Activated effector memory CD4-positive, alpha-beta T cell treated with Interleukin-2 at 50 U/mL for 16 hours (primary cell): ENCODE results near the gene COL20A1.

ENCODE experiments used
- DNase-seq: peaks from one replicate; pipeline ENCODE4 v3.0.0-alpha.2; 2020

Gene COL20A1

DNA sequence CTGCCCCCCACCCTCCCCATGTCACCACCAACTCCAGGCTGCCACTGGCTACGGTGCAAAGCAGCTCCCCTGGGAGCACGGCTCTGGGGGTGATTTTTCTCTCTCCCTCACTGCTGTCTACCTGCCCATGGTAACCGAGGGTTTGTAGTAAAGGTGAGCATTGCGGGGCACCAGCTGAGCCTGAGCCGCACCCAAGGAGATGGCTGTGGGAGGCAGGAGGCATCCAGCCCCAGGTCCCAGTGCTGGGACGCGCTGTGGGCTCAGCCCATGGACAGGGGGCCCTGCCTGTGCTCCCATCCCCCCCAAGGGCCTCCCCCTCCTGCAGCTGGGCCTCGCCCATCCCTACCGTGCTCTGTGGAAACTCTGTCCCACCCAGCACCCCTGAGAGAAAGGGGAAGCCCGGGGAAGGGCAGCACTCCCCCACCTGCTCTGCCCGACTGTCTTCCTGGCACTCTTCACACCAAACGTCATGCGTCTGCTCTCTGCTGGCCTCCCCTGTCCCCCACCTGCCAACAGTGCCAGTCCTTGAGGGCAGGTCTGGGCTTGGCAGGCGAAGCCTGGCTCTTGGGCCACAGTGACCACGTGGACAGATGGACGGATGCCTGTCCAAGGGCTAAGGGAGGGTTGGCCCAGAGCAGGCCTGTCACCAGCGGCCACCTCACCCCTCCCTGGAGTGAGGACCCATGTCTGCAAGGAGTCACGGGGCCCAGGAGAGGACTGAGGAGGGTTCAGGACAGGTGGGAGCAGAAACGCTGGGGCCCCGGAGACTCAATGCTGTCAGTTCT lies 72.0 kb downstream of the COL20A1 start:
- DNase-seq: no peak

DNA sequence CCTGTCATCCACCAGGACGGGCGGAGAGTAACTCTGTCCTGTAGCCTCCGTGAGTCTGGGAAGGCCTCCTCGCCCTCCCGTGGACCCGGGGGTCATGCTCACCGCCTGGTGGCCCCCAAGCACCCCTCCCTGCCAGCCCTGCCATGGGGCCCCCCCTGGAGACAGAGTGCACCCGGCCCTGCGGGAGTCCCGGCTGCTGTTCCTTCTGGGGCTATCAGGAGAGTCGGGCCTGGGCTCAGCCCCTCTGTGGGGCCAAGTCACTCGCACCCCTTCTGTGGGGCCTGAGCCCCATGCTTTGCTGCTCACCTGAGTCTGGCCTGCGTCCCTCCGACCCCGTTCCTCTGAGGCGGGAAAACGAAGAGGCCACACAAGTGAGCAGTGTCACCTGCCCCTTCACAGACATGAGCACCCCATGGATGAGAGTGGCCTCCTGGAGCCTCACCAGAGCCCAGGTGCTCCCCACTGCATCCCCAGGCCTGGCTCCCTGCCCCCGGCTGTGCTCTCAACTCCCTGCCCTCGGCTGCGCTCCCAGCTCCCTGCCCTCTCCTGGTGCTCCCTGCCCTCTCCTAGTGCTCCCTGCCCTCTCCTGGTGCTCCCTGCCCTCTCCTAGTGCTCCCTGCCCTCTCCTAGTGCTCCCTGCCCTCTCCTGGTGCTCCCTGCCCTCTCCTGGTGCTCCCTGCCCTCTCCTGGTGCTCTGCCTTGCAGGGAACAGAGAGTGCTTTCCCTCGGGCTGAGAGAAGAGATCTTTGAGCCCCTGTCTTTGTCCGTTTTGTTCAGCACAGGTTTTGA lies 72.8 kb downstream of the COL20A1 start:
- DNase-seq: no peak

DNA sequence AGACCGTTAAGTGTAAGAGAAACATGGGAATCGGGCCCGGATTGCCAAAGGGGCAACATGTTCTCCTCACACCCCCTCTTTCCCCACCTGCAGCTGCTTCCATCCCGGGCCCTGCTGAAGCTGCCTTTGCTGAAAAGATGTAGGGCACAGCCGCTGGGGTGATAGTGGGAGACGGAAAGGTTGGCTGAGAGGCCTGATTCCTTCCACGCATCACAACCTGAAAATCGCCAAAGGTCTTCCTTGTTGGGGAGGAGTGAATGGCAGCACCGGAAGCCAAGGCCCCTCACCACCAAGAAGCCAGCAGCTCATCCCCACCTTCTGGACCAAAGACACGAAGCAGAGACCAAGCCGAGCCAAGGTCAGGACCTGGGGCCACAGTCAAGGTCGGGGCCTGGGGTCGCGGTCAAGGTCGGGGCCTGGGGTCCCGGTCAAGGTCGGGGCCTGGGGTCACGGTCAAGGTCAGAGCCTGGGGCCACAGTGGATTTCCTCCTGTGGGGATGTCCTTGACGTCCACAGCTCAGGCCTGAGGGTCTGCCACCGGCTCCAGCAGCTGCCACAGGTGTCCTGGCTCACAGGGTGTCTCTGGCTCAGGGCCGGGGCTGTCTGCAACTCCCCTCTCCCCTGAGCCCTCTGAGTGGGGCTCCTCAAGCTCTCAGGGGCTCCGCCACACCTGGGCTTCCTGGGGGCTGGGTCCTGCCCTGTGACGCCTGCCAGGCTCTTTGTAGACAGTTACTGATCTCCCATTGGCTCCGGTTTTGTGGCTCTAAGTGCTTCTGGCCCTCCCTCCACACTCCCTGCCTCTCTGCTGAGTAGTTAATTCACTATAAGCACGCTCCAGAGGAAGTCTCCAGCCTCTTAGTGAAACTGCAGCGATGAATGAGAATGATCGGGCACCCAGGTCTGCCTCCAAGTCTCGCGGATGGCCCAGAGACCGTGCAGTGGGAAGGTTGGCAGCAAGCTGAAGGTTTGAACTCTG lies 73.7 kb downstream of the COL20A1 start:
- no peak for DNase-seq

DNA sequence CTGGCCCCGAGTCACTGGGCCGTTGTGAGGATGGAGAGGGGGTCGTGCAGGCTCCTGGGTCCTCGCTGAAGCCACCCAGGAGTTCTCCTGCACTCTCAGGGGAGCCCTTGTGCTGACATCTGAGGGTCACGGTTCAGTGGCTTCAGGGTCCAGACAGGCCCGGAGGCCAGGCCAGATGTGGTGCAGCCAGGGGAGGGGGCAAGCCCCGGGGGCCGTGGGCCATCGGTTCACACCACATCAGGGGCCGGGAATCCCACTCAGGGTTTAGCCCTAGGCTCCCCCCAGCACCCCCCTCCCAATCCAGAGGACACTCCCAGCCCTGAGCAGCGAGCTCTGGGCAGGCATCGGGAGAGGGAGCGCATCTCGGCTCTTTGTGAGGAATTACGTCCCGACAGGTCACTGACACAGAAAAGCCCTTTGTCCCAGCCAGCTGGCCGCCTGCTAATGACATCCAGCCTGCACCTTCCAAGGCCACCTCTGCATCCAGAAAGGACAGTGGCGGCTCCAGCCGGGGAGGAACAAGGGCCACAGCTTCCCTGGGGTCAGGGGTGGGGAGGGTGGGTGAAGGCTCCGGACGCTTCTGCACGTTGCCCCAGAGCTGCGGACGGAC lies 74.6 kb downstream of the COL20A1 start:
- no peak for DNase-seq

DNA sequence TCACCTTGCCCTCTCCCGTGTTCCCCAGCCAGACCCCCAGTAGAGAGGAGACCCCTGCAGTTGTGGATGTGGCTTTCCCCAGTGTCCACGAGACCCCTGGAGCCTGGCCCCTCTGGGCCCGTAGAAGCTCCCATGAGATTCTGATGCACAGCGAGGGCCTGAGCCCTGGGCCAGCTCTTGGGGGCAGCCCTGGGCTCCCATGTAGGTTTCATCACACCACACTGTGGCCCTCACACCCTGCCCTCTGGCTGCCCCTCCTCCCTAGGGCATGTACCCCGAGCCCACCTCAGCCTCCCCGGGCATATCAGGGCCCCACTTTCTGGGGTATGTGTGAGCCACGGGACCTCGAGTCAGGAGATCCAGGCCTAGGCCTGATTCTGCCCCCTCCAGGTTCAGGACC lies 75.2 kb downstream of the COL20A1 start:
- no peak for DNase-seq

DNA sequence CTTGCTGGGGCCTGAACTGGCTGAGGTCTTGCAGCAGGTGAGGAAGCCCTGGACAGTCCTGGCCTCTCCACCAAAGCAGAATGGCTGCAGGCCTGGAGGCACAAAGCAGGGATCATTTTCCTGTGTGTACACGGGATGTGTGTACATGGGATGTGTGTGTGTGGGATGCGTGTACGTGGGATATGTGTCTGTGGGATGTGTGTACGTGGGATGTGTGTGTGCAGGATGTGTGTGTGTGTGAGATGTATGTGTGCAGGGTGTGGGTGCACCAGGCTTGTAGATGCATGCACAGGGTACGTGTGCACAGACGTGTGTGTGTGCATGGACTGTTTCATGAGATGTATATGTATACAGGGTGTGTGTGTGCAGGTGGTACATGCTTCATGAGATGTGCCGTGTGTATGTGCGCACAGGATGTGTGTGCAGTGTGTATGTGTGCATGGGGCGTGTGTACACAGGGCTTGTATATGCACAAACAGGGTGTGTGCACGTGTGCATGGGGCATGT lies 76.1 kb downstream of the COL20A1 start:
- DNase-seq: no peak

DNA sequence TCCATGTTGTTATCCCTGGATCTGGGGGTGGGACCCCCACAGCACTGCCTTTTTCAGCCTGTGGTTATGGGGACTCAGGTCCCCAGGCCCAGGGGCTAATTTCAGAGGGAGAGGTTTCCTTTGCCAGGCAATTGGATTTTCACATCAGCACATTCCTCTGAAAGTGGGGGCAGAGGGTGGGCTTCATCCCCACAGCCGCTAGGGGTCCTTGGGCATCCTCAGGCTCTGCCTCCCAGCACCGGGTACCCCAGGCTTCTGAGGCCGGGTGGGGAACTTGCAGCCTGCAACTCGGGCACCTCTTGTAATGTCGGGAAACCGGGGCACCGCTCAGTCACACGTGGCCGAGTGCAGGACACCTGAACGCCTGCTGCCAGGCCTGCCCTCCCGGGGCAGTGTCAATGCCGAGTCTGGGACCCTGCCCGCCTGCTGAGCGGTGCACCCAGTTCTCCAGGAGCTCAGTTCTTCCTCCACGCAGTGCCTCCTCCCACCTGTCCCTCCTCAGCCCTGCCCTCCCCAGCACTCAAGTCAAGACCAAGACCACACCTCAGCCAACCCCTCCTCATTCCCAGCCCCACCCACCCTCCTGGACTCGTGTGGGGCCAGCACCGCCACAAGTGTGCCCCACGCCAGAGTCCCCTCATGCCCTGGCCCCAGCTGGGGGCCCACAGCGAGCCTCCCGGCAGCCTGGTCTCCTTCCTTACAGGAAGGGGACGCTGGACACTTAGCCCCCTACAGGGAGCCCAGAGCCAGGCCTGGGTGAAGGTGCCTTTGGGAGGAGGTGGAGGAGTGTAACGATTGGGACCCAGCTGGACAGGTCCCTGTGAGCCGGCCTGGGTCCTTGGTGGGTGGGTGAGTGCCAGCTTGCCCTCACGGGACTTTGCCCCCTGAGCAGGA lies 77.0 kb downstream of the COL20A1 start:
- DNase-seq: no peak

DNA sequence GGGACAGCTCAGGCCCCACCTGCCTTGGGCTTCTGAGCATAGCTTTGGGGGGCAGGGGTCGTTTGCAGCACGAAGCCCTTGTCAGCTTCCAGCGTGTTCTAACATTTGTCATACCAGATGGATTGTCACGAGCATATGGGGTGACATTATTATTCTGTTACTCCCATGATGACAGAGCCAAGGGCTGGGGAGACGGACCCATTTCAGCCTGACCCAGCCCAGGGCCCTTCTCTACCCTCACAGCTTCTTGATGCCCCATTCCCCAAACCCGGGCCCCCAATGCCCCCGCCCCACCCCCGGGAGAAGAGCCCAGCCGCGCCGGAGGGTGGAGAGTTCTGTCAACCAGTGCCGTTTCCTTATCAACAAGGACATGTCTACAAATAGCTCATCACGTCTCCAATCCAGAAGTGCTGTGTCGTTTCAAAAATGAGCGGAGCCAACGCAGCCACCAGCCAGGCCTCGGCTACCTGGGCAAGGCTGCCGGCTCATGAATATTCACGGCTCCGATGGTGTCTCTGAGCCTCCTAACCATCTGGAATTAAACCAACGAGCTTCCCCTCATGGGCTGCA lies 77.7 kb downstream of the COL20A1 start:
- DNase-seq: no peak

DNA sequence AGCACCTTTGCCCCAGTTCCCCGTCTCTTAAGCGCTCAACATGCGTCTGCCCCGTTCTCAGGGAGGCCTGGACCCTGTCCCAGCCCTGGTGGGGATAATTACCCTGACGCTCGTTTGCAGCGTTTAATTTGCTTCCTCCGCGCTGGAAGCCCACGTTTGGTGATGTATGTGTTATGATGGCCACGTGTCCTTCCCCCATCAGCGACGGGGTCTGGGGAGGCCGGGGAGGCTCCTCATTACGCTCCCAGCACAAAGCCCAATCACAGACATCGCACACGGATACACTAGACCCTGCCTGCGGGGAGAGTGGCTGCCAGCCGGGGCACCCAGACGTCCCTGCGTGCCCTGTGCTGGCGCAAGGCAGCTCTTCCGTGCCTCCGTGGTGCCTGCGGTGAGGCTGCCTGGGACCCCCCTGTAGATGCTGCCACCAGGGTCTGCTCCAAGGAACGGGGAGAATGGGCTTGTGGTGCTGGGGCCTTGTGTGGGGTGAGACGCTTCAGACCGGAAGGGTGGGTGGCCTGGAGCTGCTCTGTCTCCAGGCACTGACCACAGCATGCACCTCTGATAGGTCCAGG lies 78.4 kb downstream of the COL20A1 start:
- no peak for DNase-seq

DNA sequence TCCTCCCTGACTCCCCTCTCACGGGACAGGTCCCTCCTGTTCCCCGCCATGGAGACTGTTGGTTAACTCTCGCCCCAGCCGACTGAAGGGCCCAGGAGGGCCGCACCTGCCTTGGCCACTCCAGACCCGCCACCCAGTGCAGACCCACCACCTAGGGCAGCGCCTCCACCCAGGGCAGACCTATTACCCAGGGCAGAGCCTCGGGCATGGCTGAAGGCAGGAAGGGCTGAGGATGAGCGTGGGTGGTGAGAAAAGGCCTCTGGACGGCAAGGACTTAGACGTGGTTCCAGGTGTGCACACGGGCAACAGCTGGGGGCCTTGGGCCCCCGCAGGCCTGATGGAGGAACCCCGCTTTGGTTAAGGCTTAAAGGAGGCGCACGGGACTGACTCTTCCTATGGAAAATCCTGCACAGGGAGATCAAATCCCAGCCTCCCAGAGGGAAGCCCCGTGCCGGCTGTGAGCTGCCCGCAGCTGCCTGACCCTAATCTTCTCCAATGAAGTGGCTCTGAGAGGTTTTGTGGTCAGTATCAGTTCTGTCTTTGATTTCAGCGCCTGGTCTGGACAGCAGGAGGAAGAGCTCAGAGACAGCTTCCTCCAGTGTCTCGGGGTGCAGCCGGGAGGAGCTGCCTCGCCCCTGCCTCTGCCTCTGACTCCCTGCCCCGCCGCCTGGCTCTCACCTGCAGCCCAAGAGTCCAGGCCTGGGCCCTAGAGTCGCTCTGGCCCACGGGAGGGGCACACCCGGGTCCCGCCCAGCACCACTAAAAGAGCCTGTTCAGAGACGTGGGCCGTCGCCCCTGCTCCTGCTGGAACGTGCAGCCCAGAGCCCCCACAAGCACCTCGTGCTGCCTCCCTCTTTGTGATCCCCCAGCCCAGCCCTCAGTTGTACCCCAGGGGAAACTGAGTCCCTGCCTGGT lies 80.2 kb downstream of the COL20A1 start:
- no peak for DNase-seq

DNA sequence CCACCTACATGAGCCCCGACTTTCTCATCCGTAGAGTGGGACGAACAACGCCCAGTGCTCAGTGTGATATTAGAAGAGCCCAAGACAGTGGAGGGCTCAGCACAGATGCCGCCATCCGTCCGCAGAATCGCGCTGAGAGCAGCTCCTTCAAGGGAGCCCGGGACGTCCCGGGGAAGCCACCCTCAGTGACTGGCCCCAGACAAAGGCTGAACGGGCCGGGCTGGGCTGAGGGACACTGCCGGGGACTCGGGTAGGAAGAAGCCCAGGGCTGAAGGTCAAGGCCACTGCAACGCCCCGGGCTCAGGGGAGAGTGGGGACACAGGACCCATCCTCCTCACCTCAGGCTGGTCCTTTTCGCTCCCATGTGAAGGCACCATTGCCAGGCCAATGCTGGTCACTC lies 81.0 kb downstream of the COL20A1 start:
- no peak for DNase-seq

DNA sequence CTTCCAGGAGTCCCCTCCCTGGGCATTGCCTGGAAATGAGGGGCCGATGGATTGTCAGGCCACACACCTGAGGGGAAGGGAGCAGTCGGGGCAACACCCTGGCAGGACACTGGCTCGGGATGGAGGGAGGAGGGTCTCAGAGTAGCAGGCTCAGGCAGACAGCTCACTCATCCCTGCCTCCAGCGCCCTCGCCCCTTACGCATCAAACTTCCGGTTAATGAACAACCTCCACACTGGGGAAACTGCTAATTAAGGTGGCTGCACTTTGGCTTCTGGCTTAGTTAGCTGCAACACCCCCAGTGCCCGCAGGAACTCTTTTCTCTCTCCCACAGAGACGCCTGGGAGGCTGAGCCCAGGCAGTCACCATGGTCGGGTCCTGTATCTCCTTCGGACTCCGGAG lies 81.5 kb downstream of the COL20A1 start:
- DNase-seq: no peak

DNA sequence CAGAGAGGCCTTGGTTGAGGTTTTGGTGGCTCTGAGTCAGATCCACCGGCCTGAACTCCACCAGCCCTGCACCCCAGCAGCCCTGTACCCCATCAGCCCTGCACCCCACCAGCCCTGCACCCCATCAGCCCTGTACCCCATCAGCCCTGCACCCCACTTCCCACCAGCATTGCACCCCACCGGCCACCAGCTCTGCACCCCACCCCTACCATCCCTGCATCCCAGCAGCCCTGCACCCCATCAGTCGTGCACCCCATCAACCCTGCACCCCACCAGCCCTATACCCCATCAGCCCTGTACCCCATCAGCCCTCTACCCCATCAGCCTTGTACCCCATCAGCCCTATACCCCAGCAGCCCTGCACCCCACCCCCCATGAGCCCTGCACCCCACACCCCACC lies 82.5 kb downstream of the COL20A1 start:
- no peak for DNase-seq

DNA sequence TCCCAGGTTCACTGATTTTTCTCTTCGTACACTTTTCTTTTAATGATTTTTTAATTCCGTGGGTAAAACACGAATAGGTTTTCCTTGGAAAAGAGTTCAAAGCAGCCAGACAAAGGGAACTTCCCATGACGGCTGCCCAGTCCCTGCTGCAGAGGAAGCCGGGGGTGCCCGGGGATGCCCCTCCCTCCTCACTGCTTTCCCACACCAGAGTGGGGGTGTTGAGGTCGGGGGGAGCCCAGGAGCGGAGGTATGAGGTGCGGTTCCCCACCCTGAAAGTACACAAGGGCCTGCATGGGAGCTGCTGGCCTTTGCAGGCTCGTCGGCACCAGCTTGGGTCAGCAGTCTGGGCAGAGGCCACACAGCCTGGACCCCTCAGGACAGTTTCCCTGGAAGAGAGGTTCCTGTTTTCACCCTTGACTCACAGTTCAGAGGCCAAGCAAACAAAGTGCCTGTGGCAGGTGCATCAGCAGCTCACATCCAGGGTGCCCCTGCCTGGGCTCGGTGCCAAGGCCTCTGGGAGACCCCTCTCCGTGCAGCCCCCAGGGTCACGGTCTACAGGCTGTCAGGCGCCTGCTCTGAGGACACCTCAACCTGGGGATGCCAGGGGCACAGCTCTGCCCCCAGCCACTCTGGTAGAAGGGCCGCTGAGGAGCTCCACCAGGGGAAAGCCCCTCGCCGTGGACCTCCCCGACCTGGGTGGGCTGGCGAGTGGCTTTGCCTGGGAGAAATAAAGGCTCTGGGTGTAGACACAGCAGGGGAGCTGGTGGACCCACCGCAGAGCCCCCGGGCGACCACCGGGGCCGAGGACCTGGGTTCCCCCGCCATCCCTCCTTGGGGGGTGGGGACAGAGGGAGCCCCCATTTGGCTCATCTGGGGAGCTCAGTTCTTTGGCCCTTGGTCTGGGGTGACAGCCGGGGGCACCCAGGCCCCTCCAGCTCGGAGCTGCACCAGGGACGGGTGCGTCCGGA lies 83.6 kb downstream of the COL20A1 start:
- no peak for DNase-seq

DNA sequence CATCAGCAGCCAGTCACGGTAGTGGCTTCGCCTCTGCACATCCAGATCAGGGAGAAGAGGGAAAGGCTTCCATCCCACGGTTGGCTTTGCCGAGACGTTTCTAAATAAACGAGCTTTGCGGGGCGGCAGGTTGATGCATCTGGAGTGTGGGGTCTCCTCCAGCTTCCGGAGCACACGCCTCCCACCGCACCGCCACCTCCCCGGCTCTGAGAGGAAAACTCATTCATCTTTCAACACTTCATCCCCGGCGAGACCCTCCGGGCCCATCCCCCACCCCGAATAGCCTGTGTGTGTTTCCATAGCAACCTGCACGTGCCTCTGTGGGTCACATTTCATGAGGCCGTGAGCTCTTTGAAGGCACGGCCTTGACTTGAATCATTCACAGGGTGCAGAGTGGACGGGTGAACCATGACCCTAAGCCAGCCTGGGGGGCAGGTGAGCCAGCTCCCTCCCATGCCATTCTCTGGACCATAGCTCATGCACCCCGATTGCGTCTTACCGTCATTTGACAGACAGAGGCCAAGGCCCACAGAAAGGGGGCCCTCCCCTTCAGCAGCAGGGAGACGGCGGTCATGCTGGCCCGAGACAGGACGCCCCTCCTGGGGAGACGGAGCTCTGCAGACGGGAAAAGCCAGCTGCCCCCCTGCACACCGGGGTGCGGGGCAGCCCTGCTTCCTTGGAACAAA lies 84.4 kb downstream of the COL20A1 start:
- no peak for DNase-seq

DNA sequence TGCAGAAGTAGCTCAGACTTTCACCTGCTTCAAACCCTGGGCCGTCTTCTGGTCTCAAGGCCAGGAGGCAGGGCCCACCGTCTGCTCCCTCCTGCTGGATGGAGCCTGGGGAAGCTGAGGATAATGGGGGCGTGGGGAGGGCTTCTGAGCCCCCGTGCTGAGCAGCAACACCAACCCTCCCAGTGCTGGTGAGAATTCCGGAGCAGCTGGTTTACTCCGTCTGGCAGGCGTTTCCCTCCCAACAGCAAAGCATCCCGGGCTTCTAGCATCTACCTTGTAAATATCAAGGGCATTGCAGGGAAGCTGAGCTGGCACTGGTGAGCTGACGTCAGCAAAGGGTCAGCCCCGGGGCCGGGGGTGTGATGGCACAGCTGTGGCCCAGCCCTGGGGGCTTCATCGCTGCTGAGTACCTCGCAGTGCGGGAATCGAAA lies 85.0 kb downstream of the COL20A1 start:
- DNase-seq: no peak

DNA sequence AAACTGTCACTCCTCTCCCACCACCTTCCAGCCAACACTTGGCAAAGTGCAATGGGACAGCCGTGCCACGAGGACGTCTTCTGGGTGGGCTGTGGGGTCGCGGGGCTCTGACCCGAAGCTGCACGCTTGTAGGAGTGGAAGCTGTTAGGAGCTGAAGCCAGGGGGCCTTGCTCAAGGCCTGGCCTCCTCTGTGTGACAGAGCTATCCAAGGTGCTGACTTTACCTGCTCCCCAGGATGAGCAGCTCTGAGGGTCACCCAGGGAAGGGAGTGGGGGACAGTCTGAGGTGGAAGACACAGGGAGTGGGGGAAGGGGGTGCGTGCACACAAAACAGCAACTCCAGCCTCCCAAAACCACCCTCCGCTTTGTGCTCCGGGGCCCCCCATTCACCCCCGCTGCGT lies 85.6 kb downstream of the COL20A1 start:
- no peak for DNase-seq

DNA sequence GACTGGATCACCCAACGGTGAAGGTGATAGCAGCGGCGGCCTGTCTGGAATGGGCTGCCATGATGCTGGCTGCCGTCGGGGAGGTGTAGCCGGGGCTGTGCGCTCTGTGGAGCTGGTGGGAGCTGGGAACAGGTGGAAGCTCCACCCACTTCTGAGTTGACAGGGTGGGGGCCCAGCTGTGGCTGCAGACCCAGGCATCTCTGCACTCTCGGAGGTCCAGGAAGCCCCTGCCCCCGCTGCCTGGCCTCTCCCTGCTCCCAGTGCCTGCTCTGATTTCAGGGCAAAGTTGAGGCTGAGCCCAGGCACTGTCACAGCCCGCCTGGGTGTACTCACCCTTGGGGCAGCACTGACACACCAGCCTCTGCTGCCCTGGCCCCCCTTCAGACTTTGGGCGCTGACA lies 86.3 kb downstream of the COL20A1 start:
- no peak for DNase-seq
